HepG2 (cell line): ENCODE measurements around the gene PARD3.

Experiments used
- CTCF ChIP-seq: sonication (generic); formaldehyde crosslinking; IDR thresholded peaks from 2 replicates; pipeline ENCODE4 v1.5.0; 2020; ENCODE audit warnings: mild to moderate bottlenecking, missing genetic modification reagents, moderate library complexity
- KLF13 ChIP-seq: sonication (generic); formaldehyde crosslinking; IDR thresholded peaks from 2 replicates; pipeline ENCODE4 v1.4.0; 2020; ENCODE audit warnings: mild to moderate bottlenecking, missing genetic modification reagents
- RAD21 ChIP-seq: fragments of 450-650 bp; formaldehyde crosslinking; IDR thresholded peaks from 2 replicates; pipeline ENCODE4 v1.5.0; 2020; ENCODE audit warnings: mild to moderate bottlenecking
- ZNF296 ChIP-seq: sonication (generic); formaldehyde crosslinking; conservative IDR thresholded peaks from 2 replicates; pipeline ENCODE4 v1.5.0; 2020; ENCODE audit warnings: mild to moderate bottlenecking, missing genetic modification reagents

DNA sequence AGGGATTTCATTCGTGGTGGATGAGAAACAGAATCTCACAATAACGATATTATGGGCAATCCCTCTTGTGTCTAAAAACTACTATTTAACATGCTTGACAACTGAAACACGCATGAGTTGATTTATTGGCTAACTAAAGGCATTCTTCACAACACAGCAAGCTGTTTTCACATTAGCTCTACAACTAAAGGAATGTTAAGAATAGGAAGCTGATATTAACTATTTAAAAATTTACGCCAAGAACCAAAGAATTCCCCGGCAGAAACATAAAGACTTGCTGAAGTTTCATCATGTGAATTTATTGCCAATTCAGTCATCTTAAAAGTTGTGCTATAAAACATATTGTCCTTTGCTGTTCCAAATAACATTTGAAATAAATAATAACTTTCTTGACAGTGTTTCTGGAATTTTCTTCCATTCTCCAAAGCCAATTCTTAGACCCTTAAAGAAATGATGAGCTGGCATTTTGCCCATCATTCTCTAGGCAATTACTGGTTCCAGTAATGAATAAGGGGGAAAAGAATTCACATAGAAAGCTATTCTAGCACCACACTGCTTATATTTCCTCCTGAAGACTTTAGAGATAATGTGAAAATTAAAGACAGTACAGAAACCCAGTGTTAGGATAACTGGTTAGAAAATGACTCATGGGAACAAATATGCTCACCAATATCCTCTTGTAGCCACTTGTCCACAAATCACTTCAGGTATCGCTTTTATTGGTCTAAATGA is 233.1 kb downstream of the PARD3 start:
- TF ChIP-seq CTCF (CRISPR knock-in tag) (no peak), RAD21 (CRISPR knock-in tag) (no peak), ZNF296 (CRISPR knock-in tag) (no peak), KLF13 (CRISPR knock-in tag) (no peak)
